Panc1 (cell line): ENCODE results near the gene FBXO15.

ENCODE experiments used
- POLR2AphosphoS5 ChIP-seq: IDR thresholded peaks from 2 replicates; pipeline ENCODE4 v1.6.1; 2012; ENCODE audit warnings: mild to moderate bottlenecking, low read depth, low read length, moderate library complexity
- SIN3A ChIP-seq: IDR thresholded peaks from 2 replicates; pipeline ENCODE4 v1.6.1; 2012; ENCODE audit warnings: low read depth, mild to moderate bottlenecking, low read length, moderate library complexity, borderline replicate concordance; ENCODE audit not compliant: insufficient read depth
- TCF7L2 ChIP-seq: IDR thresholded peaks from 2 replicates; pipeline ENCODE4 v1.6.1; 2011; ENCODE audit warnings: mild to moderate bottlenecking, low read depth, low read length, inconsistent platforms
- TF ChIP-seq, protein P1 (sequence below): fragments of 450-650 bp; IDR thresholded peaks from 2 replicates; pipeline ENCODE4 v1.5.1; 2017; ENCODE audit warnings: mild to moderate bottlenecking
- TF ChIP-seq, protein P2 (sequence below), 2 experiments: IDR thresholded peaks; 2 replicates each; pipeline ENCODE4 v1.6.1; 2011 to 2012; ENCODE audit warnings: low read depth in 2 of 2, control low read depth in 1 of 2, low read length in 1 of 2, mild to moderate bottlenecking in 1 of 2, moderate library complexity in 1 of 2; ENCODE audit not compliant: insufficient read depth in 1 of 2

DNA sequence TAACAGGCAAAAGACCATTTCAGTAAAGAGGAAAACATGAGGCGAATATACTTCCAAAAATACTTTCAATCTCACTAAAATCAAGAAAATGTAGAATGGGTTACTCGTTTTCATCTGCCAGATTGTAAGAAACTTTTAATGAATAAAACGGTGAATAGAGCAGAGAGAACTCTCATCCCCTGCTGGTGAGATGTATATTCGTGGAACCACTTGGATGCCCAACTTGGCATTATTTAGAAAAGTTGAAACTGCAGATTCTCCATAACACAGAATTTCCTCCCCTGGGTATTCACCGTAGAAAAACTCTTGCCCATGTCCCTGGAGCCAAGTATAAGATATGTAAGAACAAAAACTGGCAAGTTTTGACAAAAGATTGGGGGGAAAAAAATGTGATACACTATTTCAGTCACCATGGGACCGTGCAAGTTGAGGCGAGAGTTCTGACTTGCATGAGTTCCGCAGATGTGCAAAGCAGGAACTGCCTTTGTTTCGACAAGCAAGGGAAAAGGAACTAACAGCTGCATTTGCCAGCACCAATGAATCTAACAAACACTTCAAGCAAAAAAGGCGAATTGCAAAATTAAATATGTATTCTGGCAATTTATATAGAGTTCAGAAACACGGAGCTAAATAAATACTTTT lies 15.5 kb upstream of the FBXO15 start:
- TF ChIP-seq, protein P1, sequence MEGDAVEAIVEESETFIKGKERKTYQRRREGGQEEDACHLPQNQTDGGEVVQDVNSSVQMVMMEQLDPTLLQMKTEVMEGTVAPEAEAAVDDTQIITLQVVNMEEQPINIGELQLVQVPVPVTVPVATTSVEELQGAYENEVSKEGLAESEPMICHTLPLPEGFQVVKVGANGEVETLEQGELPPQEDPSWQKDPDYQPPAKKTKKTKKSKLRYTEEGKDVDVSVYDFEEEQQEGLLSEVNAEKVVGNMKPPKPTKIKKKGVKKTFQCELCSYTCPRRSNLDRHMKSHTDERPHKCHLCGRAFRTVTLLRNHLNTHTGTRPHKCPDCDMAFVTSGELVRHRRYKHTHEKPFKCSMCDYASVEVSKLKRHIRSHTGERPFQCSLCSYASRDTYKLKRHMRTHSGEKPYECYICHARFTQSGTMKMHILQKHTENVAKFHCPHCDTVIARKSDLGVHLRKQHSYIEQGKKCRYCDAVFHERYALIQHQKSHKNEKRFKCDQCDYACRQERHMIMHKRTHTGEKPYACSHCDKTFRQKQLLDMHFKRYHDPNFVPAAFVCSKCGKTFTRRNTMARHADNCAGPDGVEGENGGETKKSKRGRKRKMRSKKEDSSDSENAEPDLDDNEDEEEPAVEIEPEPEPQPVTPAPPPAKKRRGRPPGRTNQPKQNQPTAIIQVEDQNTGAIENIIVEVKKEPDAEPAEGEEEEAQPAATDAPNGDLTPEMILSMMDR = 0 out of 2 replicates have a peak, but pooled peaks have one; percentile 18
- no peak for TF ChIP-seq POLR2AphosphoS5
- no peak for TF ChIP-seq TCF7L2
- no peak for TF ChIP-seq SIN3A
- TF ChIP-seq, protein P2, sequence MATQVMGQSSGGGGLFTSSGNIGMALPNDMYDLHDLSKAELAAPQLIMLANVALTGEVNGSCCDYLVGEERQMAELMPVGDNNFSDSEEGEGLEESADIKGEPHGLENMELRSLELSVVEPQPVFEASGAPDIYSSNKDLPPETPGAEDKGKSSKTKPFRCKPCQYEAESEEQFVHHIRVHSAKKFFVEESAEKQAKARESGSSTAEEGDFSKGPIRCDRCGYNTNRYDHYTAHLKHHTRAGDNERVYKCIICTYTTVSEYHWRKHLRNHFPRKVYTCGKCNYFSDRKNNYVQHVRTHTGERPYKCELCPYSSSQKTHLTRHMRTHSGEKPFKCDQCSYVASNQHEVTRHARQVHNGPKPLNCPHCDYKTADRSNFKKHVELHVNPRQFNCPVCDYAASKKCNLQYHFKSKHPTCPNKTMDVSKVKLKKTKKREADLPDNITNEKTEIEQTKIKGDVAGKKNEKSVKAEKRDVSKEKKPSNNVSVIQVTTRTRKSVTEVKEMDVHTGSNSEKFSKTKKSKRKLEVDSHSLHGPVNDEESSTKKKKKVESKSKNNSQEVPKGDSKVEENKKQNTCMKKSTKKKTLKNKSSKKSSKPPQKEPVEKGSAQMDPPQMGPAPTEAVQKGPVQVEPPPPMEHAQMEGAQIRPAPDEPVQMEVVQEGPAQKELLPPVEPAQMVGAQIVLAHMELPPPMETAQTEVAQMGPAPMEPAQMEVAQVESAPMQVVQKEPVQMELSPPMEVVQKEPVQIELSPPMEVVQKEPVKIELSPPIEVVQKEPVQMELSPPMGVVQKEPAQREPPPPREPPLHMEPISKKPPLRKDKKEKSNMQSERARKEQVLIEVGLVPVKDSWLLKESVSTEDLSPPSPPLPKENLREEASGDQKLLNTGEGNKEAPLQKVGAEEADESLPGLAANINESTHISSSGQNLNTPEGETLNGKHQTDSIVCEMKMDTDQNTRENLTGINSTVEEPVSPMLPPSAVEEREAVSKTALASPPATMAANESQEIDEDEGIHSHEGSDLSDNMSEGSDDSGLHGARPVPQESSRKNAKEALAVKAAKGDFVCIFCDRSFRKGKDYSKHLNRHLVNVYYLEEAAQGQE (IDR thresholded peaks at IDR 0.05; ENCODE audit: insufficient read depth in 1 of 2, low read depth in 2 of 2, low read length in 1 of 2) = no peak
